Mesendoderm (in vitro differentiated cells): ENCODE measurements around the gene CCDC188.

Source experiments
- DNase-seq: peaks from one replicate; pipeline ENCODE4 v3.0.0; 2013
- H2AK5ac ChIP-seq: 2 replicates; pipeline ENCODE4 v1.6.1; 2013; ENCODE audit warnings: low read length, inconsistent platforms
- H2BK120ac ChIP-seq: 2 replicates; pipeline ENCODE4 v1.6.1; 2013; ENCODE audit warnings: low read depth, mild to moderate bottlenecking, low read length, moderate library complexity, mixed read lengths
- H2BK15ac ChIP-seq: replicated peaks from 2 replicates; pipeline ENCODE4 v1.6.1; 2013; ENCODE audit warnings: low read depth, mild to moderate bottlenecking, moderate library complexity
- H2BK5ac ChIP-seq: 2 replicates; pipeline ENCODE4 v1.6.1; 2013; ENCODE audit warnings: low read length, inconsistent platforms
- H3K18ac ChIP-seq: 2 replicates; pipeline ENCODE4 v1.6.1; 2013; ENCODE audit warnings: mild to moderate bottlenecking, low read length, mixed read lengths
- H3K23ac ChIP-seq: one replicate; pipeline ENCODE4 v1.6.1; 2013; ENCODE audit warnings: low read length
- H3K27ac ChIP-seq: 2 replicates; pipeline ENCODE4 v1.5.1; 2013; ENCODE audit warnings: low read depth, mild to moderate bottlenecking, inconsistent platforms, low read length, moderate library complexity
- H3K27me3 ChIP-seq: 2 replicates; pipeline ENCODE4 v1.6.1; 2013; ENCODE audit warnings: low read length, control low read depth, mild to moderate bottlenecking, inconsistent platforms; ENCODE audit not compliant: insufficient read depth, poor library complexity
- H3K36me3 ChIP-seq: 2 replicates; pipeline ENCODE4 v1.6.1; 2013; ENCODE audit warnings: low read length, inconsistent platforms; ENCODE audit not compliant: control insufficient read depth, insufficient read depth
- H3K4ac ChIP-seq: one replicate; pipeline ENCODE4 v1.6.1; 2013; ENCODE audit warnings: low read depth, mild to moderate bottlenecking, low read length, moderate library complexity
- H3K4me1 ChIP-seq: 2 replicates; pipeline ENCODE4 v1.6.1; 2013; ENCODE audit warnings: low read depth, low read length, inconsistent platforms; ENCODE audit not compliant: control insufficient read depth
- H3K4me2 ChIP-seq: 2 replicates; pipeline ENCODE4 v1.6.1; 2013; ENCODE audit warnings: low read length
- H3K4me3 ChIP-seq: 2 replicates; pipeline ENCODE4 v1.5.1; 2013; ENCODE audit warnings: mild to moderate bottlenecking, low read length
- H3K56ac ChIP-seq: one replicate; pipeline ENCODE4 v1.6.1; 2013; ENCODE audit warnings: low read length
- H3K79me1 ChIP-seq: 2 replicates; pipeline ENCODE4 v1.6.1; 2013; ENCODE audit warnings: low read length, inconsistent platforms
- H3K79me2 ChIP-seq: 2 replicates; pipeline ENCODE4 v1.6.1; 2013; ENCODE audit warnings: mild to moderate bottlenecking, low read length; ENCODE audit not compliant: control insufficient read depth, insufficient read depth
- H3K9ac ChIP-seq: 2 replicates; pipeline ENCODE4 v1.6.1; 2013; ENCODE audit warnings: low read length, inconsistent platforms
- H4K5ac ChIP-seq: one replicate; pipeline ENCODE4 v1.6.1; 2013; ENCODE audit warnings: low read length
- H4K8ac ChIP-seq: one replicate; pipeline ENCODE4 v1.6.1; 2013; ENCODE audit warnings: low read depth, mild to moderate bottlenecking, control low read depth, low read length, moderate library complexity
- WGBS: extraction: QIAGEN DNeasy Blood & Tissue Kit; methylation state at CpG from one replicate; pipeline ENCODE4 v1.1.7; 2013; ENCODE audit warnings: low lambda C conversion rate, missing lambda C conversion rate; ENCODE audit not compliant: insufficient coverage; ENCODE audit errors: extremely low coverage; 5-methylcytosine and 5-hydroxymethylcytosine counted together

CCDC188 gene

GRCh38 chr22:20130731-20131596 is 19.9 kb downstream of the CCDC188 start:
- peak overlapping the region; percentile 46 for H3K27ac ChIP-seq
- no peak overlapping the region for H4K8ac ChIP-seq
- no peak overlapping the region for H2BK5ac ChIP-seq
- H3K56ac ChIP-seq, result peak overlapping the region; percentile 84
- H3K4ac ChIP-seq, result peak overlapping the region; percentile 66
- H3K79me2 ChIP-seq, result no peaks in the 10 kb centered on the region
- H3K79me1 ChIP-seq, result peaks cover 2% of the 10 kb centered on the region
- H3K36me3 ChIP-seq, result peaks cover 5% of the 10 kb centered on the region
- peak overlapping the region; percentile 69 for H3K4me3 ChIP-seq
- peak overlapping the region; percentile 81 for H3K18ac ChIP-seq
- no peaks in the 10 kb centered on the region for H3K27me3 ChIP-seq
- peak overlapping the region; percentile 88 for H3K9ac ChIP-seq
- peak overlapping the region; percentile 29 for H2BK120ac ChIP-seq
- no peak overlapping the region for H2AK5ac ChIP-seq
- no peak overlapping the region for H4K5ac ChIP-seq
- no peak overlapping the region for H2BK15ac ChIP-seq
- no peaks in the 10 kb centered on the region for H3K4me1 ChIP-seq
- WGBS, result no CpG with 5 or more reads among the region's 70 CpGs
- DNase-seq, result peak; percentile 65
- H3K23ac ChIP-seq, result peak overlapping the region; percentile 45
- peak overlapping the region; percentile 91 for H3K4me2 ChIP-seq

GRCh38 chr22:20130319-20130718 is 20.5 kb downstream of the CCDC188 start:
- Histone ChIP-seq H3K79me2 (no peaks in the 10 kb centered on the region), H3K4ac (no peak overlapping the region), H3K4me1 (no peaks in the 10 kb centered on the region), H3K4me2 (no peak overlapping the region), H3K4me3 (no peak overlapping the region), H2BK5ac (no peak overlapping the region), H4K8ac (no peak overlapping the region), H2BK120ac (no peak overlapping the region), H3K27ac (no peak overlapping the region), H3K18ac (no peak overlapping the region), H2BK15ac (no peak overlapping the region), H2AK5ac (no peak overlapping the region), H3K79me1 (peaks cover 2% of the 10 kb centered on the region), H4K5ac (no peak overlapping the region), H3K23ac (peak overlapping the region; percentile 6), H3K27me3 (no peaks in the 10 kb centered on the region), H3K56ac (no peak overlapping the region), H3K36me3 (peaks cover 9% of the 10 kb centered on the region), H3K9ac (no peak overlapping the region)
- no CpG with 5 or more reads among the region's 3 CpGs for WGBS
- DNase-seq, result peak; percentile 32

GRCh38 chr22:20129747-20130014 is 21.2 kb downstream of the CCDC188 start:
- Histone ChIP-seq H3K56ac (no peak overlapping the region), H2BK5ac (no peak overlapping the region), H3K4me3 (no peak overlapping the region), H3K4ac (no peak overlapping the region), H3K23ac (no peak overlapping the region), H2BK15ac (no peak overlapping the region), H2BK120ac (no peak overlapping the region), H3K27ac (no peak overlapping the region), H3K36me3 (peaks cover 12% of the 10 kb centered on the region), H3K4me1 (no peaks in the 10 kb centered on the region), H3K4me2 (no peak overlapping the region), H3K79me1 (peaks cover 2% of the 10 kb centered on the region), H3K27me3 (no peaks in the 10 kb centered on the region), H3K79me2 (no peaks in the 10 kb centered on the region), H3K18ac (no peak overlapping the region), H2AK5ac (no peak overlapping the region), H4K5ac (no peak overlapping the region), H4K8ac (no peak overlapping the region), H3K9ac (no peak overlapping the region)
- DNase-seq, result no peak
- WGBS, result no CpG with 5 or more reads among the region's 3 CpGs

GRCh38 chr22:20128902-20129746 is 21.7 kb downstream of the CCDC188 start:
- Histone ChIP-seq H4K8ac (no peak overlapping the region), H4K5ac (no peak overlapping the region), H3K23ac (no peak overlapping the region), H3K4me2 (no peak overlapping the region), H3K79me2 (peaks cover under 1% of the 10 kb centered on the region), H3K27ac (no peak overlapping the region), H3K18ac (no peak overlapping the region), H3K79me1 (peaks cover 3% of the 10 kb centered on the region), H3K56ac (no peak overlapping the region), H2BK120ac (no peak overlapping the region), H3K4me1 (no peaks in the 10 kb centered on the region), H3K27me3 (no peaks in the 10 kb centered on the region), H2BK5ac (no peak overlapping the region), H3K4ac (no peak overlapping the region), H3K9ac (no peak overlapping the region), H3K4me3 (no peak overlapping the region), H2BK15ac (no peak overlapping the region), H2AK5ac (no peak overlapping the region), H3K36me3 (peaks cover 15% of the 10 kb centered on the region)
- peak; percentile 61 for DNase-seq
- no CpG with 5 or more reads among the region's 18 CpGs for whole genome bisulfite sequencing

GRCh38 chr22:20128619-20128901 is 22.3 kb downstream of the CCDC188 start:
- Histone ChIP-seq H2BK120ac (no peak overlapping the region), H3K4ac (no peak overlapping the region), H3K4me1 (no peaks in the 10 kb centered on the region), H3K4me2 (no peak overlapping the region), H2BK5ac (no peak overlapping the region), H4K5ac (no peak overlapping the region), H3K56ac (no peak overlapping the region), H2BK15ac (no peak overlapping the region), H3K18ac (no peak overlapping the region), H3K36me3 (peaks cover 18% of the 10 kb centered on the region), H3K4me3 (no peak overlapping the region), H2AK5ac (no peak overlapping the region), H3K27ac (no peak overlapping the region), H4K8ac (no peak overlapping the region), H3K9ac (no peak overlapping the region), H3K23ac (no peak overlapping the region), H3K79me2 (peaks cover 6% of the 10 kb centered on the region), H3K27me3 (no peaks in the 10 kb centered on the region), H3K79me1 (peaks cover 8% of the 10 kb centered on the region)
- WGBS, result no CpG with 5 or more reads among the region's 2 CpGs
- DNase-seq, result no peak
